ENCODE data around the gene LDB3.

GRCh38 chr10:86654411-86655172 is 13.7 kb upstream of the LDB3 start, which contains the start of gene OPN4:
- TF ChIP-seq PATZ1 (CRISPR knock-in tag; IDR thresholded peaks at IDR 0.05; ENCODE audit: borderline replicate concordance) (no peak), ZFP30 (CRISPR knock-in tag; IDR thresholded peaks at IDR 0.05) (no peak), RARB (CRISPR knock-in tag; IDR thresholded peaks at IDR 0.05) (no peak), BACH2 (CRISPR knock-in tag; IDR thresholded peaks at IDR 0.05; ENCODE audit: borderline replicate concordance) (no peak), CREB5 (CRISPR knock-in tag; IDR thresholded peaks at IDR 0.05; ENCODE audit: low read depth) (no peak), ESRRG (CRISPR knock-in tag; IDR thresholded peaks at IDR 0.05) (no peak), SNAI2 (CRISPR knock-in tag; IDR thresholded peaks at IDR 0.05) (no peak), CSDC2 (CRISPR knock-in tag; IDR thresholded peaks at IDR 0.05) (no peak), TCF4 (CRISPR knock-in tag; IDR thresholded peaks at IDR 0.05; ENCODE audit: borderline replicate concordance) (no peak), TSHZ2 (CRISPR knock-in tag; IDR thresholded peaks at IDR 0.05) (no peak)
